A204.1 (cell line): ENCODE results near the gene DAGLA.

Source experiments
- FAIRE-seq: peaks from 2 replicates; lab custom pipeline; 2012; peaks lifted over from hg19 to GRCh38; lab: Jason Lieb, UNC

DAGLA gene

DNA sequence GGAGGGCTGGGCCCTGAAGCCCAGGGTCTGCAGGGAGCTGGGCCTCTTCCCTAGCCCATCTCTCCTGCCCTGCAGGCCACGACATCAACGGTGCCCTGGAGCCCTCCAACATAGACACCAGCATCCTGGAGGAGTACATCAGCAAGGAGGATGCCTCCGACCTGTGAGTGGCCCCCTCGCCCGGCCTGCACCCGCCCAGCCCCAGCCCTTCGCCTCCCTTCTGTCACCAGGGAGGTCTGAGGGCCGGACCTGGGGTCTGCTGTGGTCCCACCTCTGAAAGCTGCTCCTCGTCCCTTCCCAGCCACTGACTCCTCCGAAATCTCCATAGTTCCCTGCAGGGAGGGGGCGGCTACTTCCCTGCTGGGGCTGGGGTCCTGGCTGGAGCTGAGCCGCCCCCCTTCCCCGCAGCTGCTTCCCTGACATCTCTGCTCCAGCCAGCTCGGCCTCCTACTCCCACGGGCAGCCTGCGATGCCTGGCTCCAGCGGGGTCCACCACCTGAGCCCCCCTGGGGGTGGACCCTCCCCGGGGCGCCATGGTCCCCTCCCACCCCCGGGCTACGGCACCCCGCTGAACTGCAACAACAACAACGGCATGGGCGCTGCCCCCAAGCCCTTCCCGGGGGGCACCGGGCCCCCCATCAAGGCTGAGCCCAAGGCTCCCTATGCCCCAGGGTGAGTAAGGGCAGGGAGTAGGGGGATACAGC is 85.5 kb downstream of the DAGLA start:
- no peak for FAIRE-seq

DNA sequence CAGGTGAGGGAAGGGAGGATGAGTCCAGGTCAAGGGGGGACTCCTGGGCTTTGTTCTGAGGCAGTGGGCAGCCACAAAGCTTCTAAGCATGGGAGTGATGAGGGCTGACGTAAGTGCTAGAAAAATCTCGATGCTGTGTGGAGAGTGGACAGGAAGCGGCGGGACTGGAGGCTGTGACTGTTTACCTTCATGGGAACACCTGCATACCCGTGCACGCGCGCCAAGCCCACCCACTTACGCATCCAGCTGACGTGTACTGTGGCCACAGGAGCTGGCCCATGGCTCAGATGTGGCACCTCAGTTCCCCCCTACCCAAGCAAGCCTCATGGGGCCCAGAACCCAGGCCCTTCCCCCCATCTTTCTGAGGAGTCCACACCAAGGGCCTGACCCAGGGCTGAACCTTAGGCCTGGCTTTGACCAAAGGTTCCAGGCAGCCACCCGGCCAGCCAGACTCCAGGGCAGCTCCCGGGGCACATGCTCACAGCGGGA is 86.2 kb downstream of the DAGLA start:
- no peak for FAIRE-seq

DNA sequence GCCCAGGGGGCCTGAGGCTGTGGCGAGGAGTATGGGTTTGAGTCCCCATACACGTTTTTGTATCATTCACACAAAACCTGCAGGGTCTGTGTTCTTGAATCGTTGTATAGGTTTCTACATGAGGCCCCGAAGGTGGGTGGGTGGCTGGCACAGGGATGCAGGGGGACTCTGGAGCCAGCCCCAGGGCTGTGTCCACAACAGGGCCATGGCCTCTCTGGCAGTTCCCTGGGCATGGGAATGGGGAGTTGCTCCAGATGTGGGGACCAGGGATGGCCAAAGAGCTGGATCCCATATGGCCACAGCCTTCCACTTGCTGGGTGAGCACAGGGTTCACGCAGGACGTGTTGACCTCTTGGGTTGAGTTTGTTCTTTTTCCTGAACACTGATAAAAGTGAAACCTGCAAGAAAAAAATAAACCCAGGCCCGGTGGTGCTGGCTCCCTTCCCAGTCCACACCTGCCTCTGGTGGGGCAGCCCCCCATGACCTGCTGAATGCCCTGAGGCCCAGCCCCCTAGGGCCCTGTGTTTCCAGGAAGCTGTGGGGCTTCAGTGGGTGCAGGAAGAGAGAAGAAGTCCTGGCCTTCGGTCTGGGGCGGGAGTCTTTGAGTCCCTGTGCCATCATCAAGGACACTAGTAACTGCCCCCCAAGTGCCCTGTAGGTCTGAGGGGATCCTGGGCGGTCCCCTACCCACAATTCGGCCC is 88.3 kb downstream of the DAGLA start:
- FAIRE-seq, result no peak

DNA sequence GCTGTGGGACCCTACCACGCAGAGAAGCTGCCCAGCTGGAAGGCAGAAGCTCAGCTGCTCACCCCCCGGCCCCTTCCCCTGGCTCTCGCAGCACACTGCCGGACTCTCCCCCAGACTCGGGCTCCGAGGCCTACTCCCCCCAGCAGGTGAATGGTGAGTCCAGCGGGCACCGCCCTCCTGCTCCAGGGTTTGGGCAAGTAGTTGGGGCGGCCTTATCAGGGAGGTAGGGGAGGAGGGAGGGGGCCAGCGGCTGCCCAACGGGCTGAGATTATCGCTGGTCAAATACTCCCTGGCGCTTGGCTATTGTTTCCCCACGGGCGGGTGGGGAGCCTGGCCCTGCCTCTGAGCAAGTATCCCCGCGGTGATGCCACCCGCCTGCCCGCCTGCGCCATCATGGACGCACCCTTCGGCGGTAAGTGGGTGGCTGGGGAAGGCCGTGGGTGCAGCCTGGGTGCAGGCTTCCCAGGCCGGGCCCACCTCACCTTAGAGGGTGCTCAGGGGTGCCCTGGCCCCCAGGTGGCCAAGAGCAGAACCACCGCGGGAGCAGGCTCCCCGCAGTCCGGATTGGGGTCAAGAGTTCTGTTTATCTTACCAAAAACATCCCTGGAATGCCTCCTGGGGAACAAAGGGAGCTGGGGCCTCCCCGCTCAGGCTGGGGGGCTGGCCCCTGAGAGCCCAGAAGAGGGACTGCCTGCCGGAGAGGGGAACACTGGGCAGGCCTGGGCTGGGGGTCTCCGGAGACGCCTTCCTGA is 89.2 kb downstream of the DAGLA start:
- FAIRE-seq, result no peak

DNA sequence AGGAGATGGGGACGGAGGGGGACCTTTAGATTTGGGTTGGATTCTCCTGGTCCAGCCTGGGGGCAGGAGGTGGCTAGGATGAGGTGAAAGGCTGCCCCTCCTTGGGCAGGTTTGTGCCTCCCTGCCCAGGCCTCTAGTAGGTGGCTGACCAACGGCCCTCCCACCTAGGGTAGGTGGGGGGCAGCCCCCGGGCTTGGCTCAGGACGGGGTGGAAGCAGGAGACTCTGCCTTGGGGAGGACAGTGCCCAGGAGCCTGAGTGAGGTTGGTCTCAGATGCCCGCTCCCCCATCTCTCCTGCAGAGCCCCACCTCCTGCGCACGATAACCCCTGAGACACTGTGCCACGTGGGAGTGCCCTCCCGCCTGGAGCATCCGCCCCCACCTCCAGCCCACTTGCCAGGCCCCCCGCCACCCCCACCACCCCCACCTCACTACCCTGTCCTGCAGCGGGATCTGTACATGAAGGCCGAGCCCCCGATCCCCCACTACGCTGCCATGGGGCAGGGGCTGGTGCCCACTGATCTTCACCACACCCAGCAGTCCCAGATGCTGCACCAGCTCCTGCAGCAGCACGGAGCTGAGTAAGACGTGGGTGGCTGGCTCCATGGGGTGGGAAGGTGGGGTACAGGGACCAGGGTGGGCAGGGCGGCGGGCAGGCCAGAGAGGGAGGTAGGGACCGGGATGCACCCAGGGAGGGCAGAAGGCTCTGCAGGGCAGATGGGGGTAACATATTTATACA is 89.9 kb downstream of the DAGLA start:
- FAIRE-seq, result no peak

DNA sequence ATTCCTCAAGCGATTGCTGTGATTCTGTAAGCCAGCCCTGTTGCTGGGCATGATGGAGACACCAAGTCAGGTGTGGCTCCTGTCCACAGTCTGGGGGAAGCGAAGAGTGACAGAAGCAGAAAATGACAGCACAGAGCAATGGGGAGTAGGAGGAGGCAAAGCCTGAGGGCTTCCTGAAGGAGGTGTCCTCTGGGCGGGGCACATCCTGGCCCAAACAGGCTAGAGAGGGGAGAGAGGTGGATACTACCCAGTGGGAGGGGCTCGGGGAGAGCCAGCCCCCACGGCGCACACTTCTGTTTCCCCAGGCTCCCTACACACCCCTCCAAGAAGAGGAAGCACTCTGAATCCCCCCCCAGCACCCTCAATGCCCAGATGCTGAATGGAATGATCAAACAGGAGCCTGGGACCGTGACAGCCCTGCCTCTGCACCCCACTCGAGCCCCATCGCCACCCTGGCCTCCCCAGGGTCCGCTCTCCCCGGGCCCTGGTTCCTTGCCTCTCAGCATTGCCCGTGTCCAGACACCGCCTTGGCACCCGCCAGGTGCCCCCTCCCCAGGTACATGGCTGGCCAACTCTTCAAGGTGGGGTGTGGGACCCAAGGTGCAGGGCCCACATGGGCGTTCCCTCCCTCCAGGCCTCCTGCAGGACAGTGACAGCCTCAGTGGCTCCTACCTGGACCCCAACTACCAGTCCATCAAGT is 91.2 kb downstream of the DAGLA start:
- no peak for FAIRE-seq

DNA sequence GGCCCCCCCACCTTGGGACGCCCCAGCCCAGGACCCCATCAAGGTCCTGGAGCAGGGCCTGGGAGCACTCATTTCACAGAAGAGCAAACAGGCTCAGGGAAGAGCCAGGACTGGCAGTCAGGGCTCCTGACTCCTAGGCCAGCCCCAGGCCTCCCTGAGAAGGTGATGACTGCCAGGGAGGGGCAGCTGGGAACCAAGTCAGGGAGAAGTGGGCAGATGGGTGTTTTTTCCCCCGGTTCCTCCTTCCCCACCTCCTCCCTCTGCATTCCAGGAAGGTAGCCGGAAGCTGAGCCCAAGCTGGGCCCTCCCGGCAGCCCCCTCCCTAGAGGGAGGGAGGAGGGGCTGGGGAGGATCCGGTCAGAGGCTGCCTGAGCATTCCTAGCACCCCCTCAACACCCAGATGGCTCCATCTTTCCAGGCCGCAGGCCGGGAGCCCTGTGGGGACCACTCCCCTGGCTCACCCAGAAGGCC is 91.8 kb downstream of the DAGLA start:
- no peak for FAIRE-seq

DNA sequence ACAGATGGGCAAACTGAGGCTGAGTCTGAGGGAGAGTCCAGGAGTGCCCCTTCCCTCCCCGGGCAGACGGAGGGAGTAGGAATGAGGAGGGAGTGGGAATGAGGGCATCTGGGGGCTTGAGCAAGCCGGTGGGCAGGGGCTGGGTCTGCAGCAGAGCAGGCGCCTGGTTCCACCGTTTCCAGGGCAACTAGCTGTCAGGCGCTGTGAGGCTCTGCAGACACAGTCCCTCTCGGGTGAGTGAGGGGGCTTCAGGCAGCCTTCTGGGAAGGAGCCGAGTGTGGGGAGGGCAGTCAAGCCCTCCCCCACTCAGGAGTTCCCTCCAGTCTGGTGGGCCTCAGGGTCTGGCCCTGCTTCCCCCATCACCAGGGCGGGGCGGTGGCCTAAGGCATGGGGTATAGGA is 93.2 kb downstream of the DAGLA start:
- no peak for FAIRE-seq

DNA sequence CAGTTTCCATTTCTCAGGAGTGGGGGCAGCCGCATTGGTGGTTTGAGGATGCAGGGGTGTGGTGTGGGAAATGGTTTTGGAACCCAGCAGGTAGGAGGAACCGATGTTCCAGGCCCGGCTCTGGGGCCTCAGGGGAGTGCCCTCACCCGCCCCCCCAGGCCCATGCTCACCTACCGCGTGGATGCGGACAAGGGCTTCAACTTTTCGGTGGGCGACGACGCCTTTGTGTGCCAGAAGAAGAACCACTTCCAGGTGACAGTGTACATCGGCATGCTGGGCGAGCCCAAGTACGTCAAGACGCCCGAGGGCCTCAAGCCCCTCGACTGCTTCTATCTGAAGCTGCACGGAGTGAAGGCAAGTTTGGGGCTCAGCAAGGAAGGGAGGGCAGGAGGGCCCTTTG is 93.6 kb downstream of the DAGLA start:
- no peak for FAIRE-seq

DNA sequence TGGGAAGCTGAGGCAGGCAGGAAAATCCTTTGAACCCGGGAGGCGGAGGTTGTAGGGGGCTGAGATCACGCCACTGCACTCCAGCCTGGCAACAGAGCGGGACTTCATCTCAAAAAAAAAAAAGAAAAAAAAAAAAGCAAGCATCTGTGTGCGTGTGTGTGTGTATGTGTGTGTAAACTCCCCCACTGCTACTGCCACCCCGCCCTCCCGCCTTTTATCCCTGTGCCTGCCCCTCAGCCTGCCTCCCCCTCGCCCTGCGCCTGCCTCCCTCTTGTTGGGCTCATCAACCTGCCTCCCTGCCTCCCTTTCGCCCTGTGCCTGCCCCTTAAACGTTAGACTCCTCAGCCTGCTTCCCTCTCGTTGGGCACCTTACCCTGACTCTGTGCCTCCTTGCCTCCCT is 94.2 kb downstream of the DAGLA start:
- no peak for FAIRE-seq

DNA sequence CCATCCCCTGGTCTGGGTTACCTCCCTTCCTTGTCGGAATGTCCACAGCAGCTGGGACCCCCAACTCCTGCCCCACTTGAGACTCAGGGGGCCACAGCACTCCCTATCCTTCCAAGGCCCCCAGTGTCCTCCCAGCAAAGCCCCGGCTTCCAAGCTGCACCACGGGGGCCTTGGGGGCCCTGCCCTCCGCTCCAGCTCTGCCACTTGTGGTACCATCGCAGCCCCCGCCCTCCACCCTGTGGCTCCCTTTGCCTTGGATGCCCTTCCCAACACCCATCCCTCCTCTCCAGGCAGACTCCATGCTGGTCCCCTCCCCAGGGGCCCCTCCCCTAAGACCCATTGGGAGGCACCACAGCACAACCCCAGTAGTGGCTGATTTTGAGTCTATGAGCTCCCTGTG is 94.9 kb downstream of the DAGLA start:
- FAIRE-seq, result no peak

DNA sequence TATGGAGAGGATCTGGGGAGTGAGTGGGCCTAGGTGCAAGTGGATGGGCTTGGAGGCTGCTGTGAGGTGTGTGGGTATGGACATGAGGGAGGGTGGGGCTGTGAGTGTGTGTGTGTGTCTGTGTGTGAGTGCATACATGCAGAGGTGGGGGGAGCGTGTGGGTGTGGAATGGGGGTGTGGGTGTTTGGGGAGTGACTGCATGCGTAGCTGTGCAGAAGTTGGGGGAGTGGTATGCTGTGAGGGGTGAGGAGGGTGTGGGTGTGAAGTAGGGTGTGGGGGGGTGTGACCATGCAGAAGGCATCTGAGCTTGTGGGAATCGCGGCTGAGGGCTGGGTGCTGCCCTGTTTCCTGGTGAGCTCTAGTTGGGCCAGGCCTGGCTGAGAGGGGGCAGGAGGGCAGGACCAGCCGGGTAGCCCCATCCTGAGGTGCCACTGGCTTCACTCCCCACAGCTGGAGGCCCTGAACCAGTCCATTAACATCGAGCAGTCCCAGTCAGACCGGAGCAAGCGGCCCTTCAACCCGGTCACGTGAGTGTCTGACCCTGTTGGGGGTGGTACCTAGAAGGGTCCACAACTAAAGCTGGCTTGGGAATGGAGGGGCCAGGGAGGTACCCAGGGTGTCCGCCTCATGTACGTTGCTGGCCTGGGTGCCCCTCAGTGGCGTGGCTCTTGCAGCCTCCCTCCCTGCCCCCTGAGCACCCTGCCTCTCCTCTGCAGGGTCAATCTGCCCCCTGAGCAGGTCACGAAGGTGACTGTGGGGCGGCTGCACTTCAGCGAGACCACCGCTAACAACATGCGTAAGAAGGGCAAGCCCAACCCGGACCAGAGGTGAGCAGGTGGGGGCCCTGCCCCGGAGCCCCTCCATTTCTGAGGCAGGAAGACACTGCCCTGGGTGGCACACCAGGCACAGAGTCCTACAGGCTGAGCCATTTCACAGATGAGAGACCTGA is 95.7 kb downstream of the DAGLA start:
- no peak for FAIRE-seq

DNA sequence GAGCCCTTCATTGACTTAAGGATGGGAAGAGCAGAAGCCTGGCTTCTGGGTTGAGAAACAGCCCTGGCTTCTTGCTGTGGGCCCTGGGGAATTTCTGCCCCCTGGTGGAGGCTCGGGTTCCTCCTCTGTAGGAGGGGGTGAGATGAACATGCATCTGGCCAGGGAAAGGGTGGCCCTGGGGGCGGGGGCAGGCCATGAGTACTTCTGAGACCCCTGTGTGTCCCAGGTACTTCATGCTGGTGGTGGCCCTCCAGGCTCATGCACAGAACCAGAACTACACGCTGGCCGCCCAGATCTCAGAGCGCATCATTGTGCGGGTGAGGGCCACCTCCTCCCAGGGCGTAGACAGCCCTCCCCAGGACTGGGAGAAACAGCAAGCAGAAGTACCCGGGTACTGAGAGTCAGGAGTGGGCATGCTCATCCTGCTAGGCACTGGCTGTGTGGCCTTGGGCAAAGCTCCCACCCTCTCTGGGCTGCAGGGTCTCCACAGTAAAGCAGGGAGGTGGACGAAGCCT is 96.4 kb downstream of the DAGLA start:
- FAIRE-seq, result no peak

DNA sequence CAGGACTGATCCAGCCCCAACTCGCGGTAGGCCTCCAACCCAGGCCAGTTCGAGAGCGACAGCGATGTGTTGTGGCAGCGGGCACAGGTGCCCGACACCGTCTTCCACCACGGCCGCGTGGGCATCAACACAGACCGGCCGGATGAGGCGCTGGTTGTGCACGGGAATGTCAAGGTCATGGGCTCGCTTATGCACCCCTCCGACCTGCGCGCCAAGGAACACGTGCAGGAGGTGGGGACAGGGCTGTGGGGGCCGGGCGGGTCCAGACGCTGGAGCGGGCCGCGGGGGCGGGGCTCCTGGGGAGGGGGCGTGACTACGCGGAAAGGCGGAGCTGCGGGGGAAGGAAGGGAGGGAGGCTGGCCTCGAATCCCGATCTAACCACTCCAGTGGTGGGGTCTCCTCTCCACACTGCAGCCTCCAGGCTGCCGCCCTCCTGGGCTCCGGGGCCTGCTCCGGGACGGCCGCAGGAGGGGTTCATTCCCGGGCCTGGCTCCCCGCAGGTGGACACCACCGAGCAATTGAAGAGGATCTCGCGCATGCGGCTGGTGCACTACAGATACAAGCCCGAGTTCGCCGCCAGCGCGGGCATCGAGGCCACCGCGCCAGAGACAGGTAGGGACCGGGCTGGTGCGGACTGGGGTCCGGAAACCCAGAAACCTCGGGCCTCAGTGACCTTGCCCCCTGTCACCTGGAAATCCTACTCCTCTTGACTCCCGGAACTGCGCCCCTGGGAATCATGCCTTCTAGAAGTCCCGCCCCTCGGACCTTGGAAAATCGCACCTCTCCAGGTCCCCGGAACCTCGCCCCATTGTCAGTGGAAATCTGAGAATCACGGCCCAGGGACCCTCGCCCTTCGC is 97.3 kb downstream of the DAGLA start:
- no peak for FAIRE-seq

DNA sequence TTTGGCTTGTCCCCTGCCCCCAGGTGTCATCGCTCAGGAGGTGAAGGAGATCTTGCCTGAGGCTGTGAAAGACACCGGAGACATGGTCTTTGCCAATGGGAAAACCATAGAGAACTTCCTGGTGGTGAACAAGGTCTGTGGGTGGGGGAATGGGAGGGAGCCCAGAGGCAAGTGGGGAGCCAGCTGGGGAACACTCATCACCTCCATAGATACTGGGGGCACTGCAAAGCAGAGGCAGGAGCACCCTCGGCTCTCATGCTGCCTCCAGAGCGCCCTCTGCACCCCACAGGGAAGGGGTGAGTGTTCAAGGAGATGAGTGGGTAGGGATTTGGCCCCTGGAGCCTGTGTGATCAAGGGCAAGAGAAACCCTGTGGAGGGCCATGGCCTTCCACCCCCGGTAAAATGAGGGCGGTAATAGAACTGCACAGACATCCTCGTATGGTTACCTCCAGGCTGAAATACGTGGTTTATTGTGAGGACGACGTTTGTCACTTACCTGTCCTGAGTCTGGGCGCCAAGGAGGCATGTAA is 98.2 kb downstream of the DAGLA start:
- no peak for FAIRE-seq

DNA sequence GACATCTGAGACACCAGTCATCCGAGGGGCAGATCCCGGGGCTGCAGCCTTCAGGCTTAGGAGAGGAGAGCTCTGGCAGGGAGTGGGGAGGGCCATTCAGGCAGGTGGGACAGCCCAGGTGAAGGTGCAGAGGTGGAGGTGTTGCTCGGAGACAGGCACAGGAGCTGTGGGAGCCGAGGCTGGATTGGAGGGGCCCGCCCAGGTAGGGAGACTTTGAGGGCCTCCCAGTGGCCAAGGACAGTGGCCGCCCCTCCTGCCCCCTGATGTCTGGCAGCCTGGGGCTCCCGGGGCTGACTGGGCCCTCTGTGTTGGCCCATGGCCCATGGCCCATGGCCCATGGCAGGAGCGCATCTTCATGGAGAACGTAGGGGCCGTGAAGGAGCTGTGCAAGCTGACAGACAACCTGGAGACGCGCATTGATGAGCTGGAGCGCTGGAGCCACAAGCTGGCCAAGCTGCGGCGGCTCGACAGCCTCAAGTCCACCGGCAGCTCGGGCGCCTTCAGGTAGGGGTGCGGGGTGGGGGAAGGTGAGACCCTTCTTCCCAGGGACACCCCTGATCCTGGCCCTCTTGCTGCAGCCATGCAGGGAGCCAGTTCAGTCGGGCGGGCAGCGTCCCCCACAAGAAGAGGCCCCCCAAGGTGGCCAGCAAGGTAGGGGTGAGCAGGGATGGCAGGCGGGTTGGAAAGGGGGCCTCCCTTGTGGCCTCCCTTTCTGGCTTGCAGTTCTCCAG is 98.9 kb downstream of the DAGLA start:
- no peak for FAIRE-seq

DNA sequence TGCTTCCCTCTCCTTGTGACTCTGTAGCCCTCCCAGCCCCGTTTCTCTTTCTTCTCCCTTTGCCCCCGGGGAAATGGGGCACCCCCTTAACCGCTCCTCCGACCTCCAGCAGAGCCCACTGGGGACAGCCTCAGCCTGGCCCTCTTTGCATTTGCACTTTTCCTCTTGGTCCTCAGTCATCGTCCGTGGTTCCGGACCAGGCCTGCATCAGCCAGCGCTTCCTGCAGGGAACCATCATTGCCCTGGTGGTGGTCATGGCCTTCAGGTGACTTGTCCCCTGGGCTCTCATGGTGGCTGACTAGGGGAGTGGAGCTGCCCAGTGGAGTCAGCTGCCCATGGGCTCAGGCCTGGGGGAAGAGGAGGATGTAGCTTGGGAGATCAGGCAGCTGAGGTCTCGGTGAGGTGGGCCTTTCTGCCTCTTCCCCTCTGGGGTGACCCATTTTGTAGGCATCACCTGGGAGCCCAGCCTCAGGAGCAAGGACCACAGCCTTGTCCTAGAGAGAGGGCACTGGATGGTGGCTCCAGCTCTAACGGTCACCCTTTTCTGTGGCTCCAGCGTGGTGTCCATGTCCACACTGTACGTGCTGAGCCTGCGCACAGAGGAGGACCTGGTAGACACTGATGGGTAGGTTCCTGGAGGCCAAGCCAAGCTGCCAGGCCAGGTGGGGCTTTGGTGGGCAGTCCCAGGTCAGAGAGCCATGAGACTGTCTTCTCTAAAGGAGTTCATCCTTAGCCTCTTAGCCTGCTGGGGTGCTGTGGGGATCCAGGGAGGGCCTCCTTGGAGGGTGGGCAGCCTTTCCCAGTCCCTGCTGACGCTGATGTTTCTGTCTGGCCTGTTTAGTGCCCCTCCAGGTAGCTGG is 99.7 kb downstream of the DAGLA start:
- FAIRE-seq, result no peak
